HG03280 (cell line): ENCODE measurements around the gene CPSF6.
"Not testable (repeated sequence)": the region's sequence is repeated elsewhere in the genome, so short reads cannot be mapped to it uniquely, and the experiment has no call there.

ENCODE experiments used
- ATAC-seq: cut with Tn5 transposase; IDR thresholded peaks from one replicate; pipeline ENCODE4 v1.9.1; 2021; ENCODE audit warnings: mild to moderate bottlenecking, moderate library complexity; ENCODE audit not compliant: unreplicated experiment

The CPSF6 gene

DNA sequence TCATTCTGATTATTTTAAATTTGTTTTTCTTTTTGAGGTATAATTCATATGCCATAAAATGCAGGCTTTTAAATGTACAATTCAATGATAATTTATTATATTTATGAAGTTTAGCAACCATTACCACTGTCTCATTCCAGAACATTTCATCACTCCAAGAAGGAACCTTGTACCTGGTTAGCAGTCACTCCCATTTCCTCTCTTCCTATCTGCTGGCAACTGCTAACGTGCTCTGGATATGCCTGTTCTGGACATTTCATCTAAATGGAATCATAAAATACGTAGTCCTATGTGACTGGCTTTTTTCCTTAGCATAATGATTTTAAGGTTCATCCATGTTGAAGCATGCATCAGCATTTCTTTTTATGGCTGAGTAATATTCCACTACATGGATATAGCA is 15.5 kb downstream of the CPSF6 start:
- no peak for ATAC-seq

DNA sequence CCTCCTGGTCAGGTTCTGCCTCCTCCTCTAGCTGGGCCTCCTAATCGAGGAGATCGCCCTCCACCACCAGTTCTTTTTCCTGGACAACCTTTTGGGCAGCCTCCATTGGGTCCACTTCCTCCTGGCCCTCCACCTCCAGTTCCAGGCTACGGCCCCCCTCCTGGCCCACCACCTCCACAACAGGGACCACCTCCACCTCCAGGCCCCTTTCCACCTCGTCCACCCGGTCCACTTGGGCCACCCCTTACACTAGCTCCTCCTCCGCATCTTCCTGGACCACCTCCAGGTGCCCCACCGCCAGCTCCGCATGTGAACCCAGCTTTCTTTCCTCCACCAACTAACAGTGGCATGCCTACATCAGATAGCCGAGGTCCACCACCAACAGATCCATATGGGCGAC is 19.3 kb downstream of the CPSF6 start:
- no peak for ATAC-seq

DNA sequence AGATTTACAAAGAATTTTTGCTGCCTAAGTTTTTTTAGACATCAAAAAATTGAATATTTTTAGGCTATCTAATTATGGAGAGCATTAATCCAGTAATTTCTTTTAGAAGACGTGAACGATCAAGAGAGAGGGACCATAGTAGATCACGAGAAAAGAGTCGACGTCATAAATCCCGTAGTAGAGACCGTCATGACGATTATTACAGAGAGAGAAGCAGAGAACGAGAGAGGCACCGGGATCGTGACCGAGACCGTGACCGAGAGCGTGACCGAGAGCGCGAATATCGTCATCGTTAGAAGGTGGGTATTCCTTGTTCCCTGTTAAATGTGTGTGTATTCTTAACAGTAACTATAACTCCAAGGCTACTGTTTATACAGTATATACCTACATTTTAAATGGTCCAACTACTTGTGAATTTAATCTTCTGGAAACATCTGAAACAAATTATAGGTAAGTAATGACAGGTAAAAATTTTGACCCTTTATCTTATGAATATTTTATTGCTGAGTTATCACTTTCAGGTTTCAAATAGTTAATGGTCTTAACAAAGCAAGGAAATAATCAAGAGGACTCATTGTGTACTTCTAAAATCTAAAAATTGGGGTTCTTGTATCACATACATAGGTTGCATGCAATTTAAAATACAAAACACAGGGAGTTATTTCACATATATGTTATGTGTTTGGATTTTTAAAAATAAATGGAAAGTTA is 23.1 kb downstream of the CPSF6 start:
- no peak for ATAC-seq

DNA sequence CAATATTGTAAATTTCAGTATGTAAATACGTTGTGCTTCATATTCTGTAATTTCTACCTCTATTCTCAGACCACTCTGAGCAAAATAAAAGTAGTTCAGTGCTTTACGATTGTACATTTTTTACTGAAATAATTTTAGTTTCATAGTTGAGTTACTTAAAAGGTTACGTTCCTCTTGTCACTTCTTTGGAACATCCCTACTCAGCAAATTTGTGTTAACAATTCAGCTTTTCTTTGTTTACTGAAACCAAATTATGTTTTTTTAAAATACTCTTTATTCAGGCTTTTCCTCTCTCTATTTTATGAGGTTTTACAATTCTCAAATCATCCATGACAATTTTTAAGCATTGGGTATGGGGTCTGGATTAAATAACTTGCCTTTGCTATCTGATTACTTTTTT is 25.8 kb downstream of the CPSF6 start:
- no peak for ATAC-seq

DNA sequence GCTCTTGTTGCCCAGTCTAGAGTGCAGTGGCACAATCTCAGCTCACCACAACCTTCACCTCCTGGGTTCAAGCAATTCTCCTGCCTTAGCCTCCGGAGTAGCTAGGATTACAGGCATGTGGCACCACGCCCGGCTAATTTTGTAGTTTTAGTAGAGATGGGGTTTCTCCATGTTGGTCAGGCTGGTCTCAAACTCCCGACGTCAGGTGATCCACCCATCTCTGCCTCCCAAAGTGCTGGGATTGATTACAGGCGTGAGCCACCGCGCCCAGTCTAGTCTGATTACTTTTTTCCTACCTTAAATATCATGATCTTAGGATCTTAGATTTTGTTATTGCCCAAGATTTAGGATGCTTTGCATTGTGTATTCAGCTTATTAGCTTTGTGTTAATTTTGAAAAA is 26.3 kb downstream of the CPSF6 start:
- not testable (repeated sequence) for ATAC-seq

DNA sequence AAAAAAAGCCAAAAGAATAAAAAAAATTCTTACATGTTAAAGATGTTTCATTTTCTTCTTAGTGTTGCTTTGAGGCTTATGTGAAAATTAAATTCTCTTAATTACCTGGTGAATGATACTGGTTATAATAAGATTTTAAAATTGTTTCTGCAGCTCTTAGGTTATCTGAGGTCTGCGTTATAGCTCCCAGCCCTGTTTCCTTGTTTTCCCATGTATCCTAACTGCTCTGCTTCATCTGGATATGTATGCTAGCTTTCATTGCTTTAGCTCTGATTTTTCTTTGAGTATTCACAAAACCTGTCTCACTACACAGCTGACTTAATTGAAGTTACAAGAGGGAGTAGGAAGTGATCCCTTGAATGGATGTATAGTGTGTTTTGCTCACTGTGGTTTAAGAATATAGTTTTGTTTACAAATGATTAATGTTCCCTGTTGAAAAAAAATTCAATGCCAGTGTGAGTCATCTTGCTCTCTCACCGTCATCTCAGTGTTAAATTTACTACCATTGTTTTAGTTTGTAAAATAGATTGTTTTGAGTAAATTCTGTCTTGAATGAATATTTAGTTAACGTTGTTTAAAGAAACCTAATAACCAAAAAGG is 26.8 kb downstream of the CPSF6 start:
- ATAC-seq, result no peak

DNA sequence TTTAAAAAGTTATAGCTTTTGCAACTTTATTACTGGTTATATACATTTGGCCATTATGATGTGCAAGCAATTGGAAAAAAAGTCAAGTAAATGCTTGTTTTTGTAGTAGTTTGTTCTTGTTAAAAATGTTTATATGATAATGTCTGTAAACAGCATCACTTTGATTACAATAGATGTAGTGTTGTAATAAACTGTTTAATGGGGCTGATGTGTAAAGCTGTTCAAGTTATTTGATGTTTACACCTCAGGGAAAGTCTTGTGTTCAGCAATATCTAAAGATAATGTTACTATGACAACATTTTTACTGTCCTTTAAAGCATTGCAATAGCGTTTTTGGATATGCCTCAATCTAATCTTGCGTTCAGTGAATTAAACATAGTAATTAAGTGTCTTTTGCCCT is 30.4 kb downstream of the CPSF6 start:
- no peak for ATAC-seq

DNA sequence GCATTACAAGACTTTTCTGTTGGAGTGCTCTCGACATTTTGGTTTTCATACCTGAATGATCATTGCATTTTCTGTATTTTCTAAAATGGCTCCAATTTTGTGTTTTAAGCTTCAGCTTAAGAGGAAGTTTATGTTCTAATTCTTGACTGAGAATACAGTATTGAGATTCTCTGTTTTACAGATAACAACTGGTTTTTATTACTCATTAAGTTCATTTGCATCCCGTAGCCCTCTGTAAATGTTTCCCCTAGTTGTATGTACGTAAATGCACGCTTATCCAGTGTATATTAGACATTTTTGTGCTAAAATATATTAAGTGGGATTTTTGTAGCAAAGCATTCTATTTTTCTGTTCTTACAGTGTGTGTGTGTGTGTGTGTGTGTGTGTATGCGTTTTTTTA is 33.1 kb downstream of the CPSF6 start:
- no peak for ATAC-seq

DNA sequence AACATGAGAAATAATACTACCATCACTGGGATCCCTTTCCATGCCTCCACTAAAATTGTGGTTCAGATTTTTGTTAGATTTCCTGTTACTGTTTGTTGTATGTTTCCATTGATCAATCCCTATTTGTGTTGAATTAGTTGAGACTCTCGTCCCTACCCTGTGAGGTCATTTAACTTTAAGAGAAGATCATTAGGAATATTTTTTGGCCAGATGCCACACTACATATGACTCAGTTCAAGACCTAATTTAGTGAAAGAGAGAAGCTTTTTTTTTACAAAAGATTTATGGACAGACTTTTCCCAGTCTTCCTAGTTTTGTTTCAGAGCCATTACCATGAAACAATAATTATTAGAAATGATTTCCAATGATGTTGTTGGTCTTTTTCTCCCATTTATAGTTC is 35.5 kb downstream of the CPSF6 start:
- no peak for ATAC-seq

DNA sequence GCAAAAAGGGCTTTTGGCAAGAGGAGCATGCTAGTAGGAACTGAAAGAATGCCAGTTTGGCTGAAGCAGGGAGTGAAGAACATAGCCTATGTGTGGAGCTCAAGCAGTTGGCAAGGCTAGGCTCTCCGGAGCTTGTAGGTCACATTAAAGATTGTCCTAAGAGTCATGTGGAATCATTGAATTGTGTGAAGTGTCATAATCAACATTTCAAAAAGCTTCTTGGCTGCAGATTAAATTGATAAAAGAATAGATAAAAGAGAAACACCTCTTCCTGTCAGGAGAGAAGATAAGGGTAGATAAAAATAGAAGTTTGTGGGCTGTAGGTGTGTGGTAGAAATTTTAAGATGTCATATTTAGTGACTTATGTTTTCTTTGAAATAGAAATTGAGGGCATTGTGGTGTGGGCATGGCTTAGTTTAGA is 36.1 kb downstream of the CPSF6 start:
- ATAC-seq, result no peak

DNA sequence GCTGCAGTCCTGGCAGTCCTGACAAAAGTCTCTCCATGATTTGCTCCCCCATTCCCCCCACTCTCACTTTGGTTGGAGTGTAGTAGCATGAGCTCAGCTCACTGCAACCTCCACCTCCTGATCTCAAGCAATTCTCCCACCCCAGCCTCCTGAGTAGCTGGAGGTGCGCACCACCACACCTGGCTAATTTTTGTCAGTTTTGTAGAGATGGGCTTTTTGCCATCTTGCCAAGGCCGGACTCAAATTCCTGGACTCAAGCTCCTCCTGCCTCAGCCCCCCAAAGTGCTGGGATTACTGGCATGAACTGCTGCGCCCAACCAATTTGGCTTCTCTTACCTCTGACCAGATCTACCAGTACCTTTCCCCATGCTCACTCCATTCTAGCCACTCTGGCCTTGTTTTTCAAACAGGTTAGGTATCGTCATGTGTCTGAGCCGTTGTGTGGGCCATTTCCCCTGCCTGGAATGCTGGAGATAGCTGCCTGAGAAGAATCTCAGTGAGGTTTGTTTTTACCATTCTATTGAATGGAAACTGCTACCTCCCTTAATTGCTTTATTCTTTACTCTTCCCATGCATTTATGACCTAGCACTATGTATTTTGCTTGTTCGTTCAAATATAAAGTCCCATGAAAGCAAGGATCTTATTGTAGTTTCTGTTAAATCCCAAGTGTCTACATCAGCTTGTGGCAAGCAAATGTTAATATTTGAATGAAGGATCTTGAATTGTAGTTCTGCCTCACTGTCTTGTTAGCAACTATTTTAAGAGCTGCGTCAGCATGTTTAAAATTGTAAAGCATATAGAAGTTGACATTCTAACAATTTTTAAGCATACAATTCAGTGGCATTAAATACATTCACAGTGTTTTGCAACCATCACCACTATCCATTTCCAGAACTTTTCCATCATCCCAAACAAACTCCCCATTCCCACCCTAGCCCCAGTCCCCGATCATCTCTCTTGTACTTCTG is 39.7 kb downstream of the CPSF6 start:
- no peak for ATAC-seq

DNA sequence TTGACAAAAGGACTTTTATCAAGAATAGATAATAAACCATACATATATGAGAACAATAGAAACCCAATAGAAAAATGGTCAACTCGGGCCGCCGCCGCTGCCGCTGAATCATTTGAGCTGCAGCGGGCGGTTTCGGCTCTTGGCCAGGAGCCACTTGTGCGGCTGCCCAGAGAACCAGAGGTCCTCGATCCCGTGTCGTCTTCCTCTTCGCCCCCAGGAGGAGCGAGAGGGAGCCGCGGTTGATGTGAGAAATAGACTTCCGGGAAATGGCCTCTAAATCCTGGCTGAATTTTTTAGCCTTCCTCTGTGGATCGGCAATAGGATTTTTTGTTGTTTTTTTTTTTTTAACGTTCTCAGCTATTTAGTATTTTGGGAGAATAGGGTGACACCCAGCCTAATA is 44.8 kb downstream of the CPSF6 start:
- ATAC-seq, result no peak

DNA sequence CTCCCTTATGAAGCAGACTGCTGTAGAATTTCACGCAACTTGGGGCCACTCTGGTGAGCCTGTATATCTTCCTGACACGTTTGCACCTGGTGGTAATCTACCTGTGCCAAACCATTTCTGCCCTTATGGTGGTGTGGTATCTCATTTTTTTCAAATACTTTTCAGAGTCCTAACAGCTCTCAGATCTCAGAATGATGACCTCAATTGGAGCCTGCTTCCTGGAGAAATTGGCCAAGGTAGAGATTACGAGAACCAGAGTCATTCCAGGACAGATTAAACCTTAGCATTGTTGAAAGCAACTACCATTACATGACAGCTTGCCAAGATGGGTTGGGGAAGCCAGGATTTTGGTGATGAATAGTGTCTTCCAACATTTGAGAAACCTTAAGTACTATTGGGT is 48.2 kb downstream of the CPSF6 start:
- ATAC-seq, result no peak

DNA sequence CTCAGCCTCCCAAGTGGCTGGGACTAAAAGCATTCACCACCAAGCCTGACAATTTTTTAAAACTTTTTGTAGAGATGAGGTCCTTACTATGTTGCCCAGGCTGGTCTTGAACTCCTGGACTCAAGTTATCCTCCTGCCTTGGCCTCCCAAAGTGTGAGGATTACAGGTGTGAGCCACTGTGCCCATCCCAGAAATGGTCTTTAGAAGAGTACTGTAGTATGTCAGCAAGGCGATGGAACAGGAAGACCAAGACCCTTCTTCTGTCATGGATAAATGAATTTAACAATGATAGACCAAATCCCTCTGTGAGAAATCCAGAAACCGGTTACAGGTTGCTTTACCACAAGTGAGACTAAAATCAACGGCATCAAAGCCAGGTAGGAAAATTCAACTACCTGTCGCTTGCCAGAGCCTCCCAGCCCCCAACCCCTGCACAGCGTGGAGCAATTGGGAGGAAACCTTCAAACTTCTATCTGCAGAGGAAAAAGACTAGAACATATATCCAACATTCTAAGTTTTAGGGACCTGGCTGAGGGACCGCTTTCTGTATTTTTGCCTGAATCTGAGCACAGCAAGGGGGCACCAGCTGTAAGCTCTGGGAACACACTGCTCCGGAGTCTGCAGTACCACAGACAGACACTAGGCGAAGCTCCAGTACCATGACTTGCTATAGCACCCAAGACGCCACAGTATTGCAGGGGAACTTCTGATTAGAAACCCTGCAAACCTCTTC is 51.3 kb downstream of the CPSF6 start:
- peak; percentile 99 for ATAC-seq

DNA sequence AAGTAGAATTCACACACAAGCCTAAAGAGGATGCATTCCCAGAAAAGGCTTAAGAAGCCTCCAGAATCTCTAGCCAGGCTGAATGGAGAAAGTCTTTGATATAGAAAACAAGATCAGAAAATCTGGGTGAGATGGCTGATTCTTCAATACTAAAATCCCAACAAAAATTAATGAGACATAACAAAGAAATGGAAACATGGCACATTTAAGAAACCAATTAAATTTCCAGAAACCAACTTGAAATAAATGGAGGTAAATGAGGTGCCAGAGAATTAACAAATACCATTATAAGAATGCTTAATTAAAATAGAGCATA is 51.9 kb downstream of the CPSF6 start:
- no peak for ATAC-seq

DNA sequence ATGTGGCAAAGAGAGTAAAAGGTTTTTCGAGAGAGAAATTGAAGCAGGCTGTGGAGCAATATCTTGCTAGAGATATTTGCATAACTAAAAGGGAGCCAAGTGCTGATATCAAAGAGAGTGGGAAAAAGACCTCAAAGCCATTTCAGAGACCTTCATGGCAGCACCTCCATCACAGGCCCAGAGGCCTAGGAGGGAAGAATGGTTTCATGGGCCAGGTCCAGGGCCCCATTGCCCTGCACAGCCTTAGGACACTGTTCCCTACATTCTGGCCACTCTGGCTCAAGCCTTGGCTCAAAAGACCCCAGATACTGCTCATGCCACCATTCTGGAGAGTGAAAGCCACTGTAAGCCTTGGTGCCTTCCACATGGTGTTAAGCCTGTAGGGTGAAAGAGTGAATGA is 58.8 kb downstream of the CPSF6 start:
- no peak for ATAC-seq

DNA sequence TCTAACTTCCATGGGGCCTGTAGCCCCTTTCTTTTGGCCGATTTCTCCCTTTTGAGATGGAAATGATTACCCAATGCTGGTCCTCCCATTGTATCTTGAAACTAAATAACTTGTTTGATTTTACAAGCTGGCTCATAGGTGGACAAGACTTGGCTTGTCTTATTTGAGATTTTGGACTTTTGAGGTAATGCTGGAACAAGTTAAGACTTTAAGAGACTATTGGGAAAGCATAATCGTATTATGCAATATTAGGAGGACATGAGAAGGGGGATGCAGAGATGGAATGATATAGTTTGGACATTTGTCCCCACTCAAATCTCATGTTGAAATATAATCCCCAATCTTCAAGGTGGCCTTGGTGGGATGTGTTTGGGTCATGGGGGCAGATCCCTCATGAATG is 59.6 kb downstream of the CPSF6 start:
- ATAC-seq, result no peak

DNA sequence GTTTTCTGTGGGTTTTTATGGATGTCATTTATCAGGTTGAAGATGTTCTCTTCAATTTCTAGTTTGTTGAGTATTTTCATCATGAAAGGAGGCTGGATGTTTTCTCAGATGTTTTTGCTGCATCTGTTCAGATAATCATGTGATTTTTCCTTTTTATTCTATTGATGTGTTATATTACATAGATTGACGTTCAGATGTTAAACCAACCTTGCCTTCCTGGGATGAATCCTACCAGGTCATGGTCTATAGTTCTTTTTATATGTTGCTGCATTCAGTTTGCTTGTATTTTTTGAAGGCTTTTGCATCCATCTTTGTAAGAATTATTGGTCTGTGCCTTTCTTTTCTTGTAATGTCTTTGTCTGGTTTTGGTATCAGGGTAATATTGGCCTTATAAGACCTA is 64.9 kb downstream of the CPSF6 start:
- no peak for ATAC-seq

DNA sequence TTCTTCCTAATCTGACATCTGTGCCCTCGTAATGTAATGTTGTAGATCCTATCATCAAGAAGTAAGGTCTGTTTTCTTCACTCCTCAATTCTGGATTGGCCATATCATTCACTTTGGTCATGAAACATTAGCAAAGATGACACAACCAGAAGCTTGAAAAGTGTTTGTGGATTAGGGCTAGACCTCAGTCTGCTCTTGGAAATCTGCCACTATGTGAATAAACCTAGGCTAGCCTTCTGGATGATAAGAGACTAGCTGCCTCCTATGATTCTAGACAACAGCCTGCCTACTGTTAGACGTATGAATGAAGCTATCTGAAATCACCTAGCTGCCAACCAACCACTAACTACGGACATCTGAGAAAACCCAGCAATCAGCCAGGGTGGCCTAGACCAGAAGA is 70.1 kb downstream of the CPSF6 start:
- no peak for ATAC-seq

DNA sequence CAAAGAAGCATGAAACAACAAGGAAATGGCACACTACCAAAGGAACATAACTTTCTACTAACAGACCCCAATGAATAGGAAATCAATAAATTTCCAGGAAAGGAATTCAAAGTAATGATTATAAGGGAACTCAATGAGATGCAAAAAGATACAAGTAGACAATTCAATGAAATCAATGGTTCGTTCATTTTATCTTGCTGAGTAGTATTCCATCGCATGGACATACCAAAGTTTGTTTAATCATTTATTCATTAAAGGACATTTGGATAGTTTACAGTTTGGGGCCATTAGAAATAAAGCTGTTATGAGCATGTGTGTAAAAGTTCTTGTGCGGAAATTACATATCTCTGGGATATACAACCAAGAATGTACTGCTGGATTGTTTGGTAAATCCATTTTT is 73.8 kb downstream of the CPSF6 start:
- no peak for ATAC-seq

DNA sequence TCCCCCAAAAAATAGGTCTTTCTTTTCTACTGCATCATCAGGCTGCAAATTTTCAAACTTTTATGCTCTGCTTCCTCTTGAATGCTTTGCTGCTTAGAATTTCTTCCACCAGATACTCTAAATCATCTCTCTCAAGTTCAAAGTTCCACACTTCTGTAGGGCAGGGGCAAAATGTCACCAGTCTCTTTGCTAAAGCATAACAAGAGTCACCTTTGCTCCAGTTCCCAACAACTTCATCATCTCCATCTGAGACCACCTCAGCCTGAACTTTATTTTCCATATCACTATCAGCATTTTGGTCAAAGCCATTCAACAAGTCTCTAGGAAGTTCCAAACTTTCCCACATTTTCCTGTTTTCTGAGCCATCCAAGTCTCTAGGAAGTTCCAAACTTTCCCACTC is 77.4 kb downstream of the CPSF6 start:
- not testable (repeated sequence) for ATAC-seq
